ENCODE data around the gene CNPY2.
"Not testable (repeated sequence)": the region's sequence is repeated elsewhere in the genome, so short reads cannot be mapped to it uniquely, and the experiment has no call there.

Gene CNPY2

DNA sequence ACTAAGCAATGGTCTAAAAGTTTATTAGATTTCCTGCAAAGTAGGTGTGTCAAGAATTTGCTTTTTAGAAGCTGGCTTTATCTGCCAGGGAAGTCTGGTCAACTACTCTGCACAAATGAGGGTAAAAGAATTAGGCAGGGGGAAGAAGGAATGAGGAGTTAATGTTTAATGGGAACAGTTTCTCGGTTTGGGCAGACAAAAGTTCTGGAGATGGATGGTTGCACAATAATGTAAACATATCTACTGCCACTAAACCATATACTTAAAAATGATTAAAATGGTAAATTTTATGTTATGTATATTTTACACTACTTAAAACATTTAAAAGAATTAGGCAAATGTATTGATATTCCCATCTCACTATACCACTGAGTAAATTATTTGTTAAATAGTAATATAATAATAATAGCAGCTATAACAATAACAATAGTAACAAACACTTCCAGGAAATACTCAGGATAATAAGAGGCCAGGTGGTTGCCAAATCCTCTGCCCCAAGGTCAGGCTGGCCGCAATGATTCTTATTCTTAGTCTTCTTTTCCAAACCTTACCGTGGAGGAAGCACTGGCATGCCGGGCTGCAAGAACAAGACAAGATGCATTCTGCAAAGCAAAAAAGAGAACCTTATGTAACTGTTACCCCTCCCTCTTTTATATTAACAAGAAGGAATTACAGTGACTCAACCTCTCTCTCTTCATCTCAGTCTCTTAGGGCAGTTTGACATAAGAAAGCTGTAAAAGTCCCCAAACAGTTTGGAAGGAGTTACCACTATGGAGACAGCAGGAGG, 29.6 kb downstream of the CNPY2 start:
- H3K4me2 ChIP-seq (ENCODE audit: low read depth, low read length, poor library complexity, severe bottlenecking) = no peak overlapping the region
- no peak overlapping the region for H3K4me3 ChIP-seq (ENCODE audit: low read length, poor library complexity, severe bottlenecking)
- no peaks in the 10 kb centered on the region for H3K27me3 ChIP-seq (ENCODE audit: insufficient read depth, low read length, poor library complexity, severe bottlenecking)
- H3K36me3 ChIP-seq (ENCODE audit: insufficient read depth, low read length) = peaks cover 55% of the 10 kb centered on the region; the same call in 1 of the 2 replicates
- peaks cover 28% of the 10 kb centered on the region for H3K79me2 ChIP-seq (ENCODE audit: insufficient read depth, low read length)
- no peaks in the 10 kb centered on the region for H3F3A ChIP-seq (ENCODE audit: low read depth)
- TF ChIP-seq EZH2phosphoT487 (IDR thresholded peaks at IDR 0.05; ENCODE audit: borderline replicate concordance) (no peak), CTCF (conservative IDR thresholded peaks at IDR 0.05; ENCODE audit: low read length) (no peak)
- no peaks in the 10 kb centered on the region for H3K9me3 ChIP-seq (ENCODE audit: insufficient read depth, low read depth, low read length)
- H3K9ac ChIP-seq (ENCODE audit: low read depth, low read length, poor library complexity, severe bottlenecking) = no peak overlapping the region
- H4K20me1 ChIP-seq (ENCODE audit: insufficient read depth, low read length, poor library complexity, severe bottlenecking) = peaks cover 9% of the 10 kb centered on the region
- H3K9me2 ChIP-seq (replicated peaks; ENCODE audit: low read depth, low read length) = no peaks in the 10 kb centered on the region
- no peak overlapping the region for H2AFZ ChIP-seq (ENCODE audit: low read length)
- H3K4me1 ChIP-seq (ENCODE audit: insufficient read depth, low read length, poor library complexity, severe bottlenecking) = peaks cover 7% of the 10 kb centered on the region

DNA sequence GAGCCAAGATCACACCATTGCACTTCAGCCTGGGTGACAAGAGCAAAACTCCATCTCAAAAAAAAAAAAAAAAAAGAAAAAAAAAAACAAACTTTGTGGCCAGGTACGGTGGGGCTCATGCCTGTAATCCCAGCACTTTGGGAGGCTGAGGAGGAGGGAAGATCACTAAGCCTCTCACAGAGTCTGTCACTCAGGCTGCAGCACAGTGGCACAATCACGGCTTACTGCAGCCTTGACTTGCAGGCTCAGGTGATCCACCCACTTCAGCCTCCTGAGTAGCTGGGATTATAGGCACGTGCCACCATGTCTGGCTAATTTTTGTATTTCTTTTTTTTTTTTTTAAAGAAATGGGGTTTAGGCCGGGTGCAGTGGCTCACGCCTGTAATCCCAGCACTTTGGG, 31.5 kb downstream of the CNPY2 start:
- H3K27me3 ChIP-seq (ENCODE audit: insufficient read depth, low read length, poor library complexity, severe bottlenecking); H3K4me2 ChIP-seq (ENCODE audit: low read depth, low read length, poor library complexity, severe bottlenecking); H3K9me2 ChIP-seq (replicated peaks; ENCODE audit: low read depth, low read length); H3K9ac ChIP-seq (ENCODE audit: low read depth, low read length, poor library complexity, severe bottlenecking); H4K20me1 ChIP-seq (ENCODE audit: insufficient read depth, low read length, poor library complexity, severe bottlenecking); H2AFZ ChIP-seq (ENCODE audit: low read length); H3F3A ChIP-seq (ENCODE audit: low read depth); H3K4me3 ChIP-seq (ENCODE audit: low read length, poor library complexity, severe bottlenecking); H3K4me1 ChIP-seq (ENCODE audit: insufficient read depth, low read length, poor library complexity, severe bottlenecking); H3K9me3 ChIP-seq (ENCODE audit: insufficient read depth, low read depth, low read length): not testable (repeated sequence)
- H3K36me3 ChIP-seq (ENCODE audit: insufficient read depth, low read length) = peaks cover 58% of the 10 kb centered on the region; the same call in 1 of the 2 replicates
- H3K79me2 ChIP-seq (ENCODE audit: insufficient read depth, low read length) = peaks cover 17% of the 10 kb centered on the region

- H3K27me3 ChIP-seq (ENCODE audit: insufficient read depth, low read length, poor library complexity, severe bottlenecking) = no peaks in the 10 kb centered on the region
- H3K79me2 ChIP-seq (ENCODE audit: insufficient read depth, low read length) = peaks cover 1% of the 10 kb centered on the region
- H4K20me1 ChIP-seq (ENCODE audit: insufficient read depth, low read length, poor library complexity, severe bottlenecking) = no peaks in the 10 kb centered on the region
- H3K4me1 ChIP-seq (ENCODE audit: insufficient read depth, low read length, poor library complexity, severe bottlenecking) = no peaks in the 10 kb centered on the region
- peaks cover 73% of the 10 kb centered on the region; the same call in 1 of the 2 replicates for H3K36me3 ChIP-seq (ENCODE audit: insufficient read depth, low read length)
- H3K9me2 ChIP-seq (replicated peaks; ENCODE audit: low read depth, low read length) = no peaks in the 10 kb centered on the region
- H3K4me2 ChIP-seq (ENCODE audit: low read depth, low read length, poor library complexity, severe bottlenecking) = no peak overlapping the region
- H3F3A ChIP-seq (ENCODE audit: low read depth) = no peaks in the 10 kb centered on the region
- no peak overlapping the region for H2AFZ ChIP-seq (ENCODE audit: low read length)
- no peaks in the 10 kb centered on the region for H3K9me3 ChIP-seq (ENCODE audit: insufficient read depth, low read depth, low read length)
- no peak overlapping the region for H3K4me3 ChIP-seq (ENCODE audit: low read length, poor library complexity, severe bottlenecking)
- H3K9ac ChIP-seq (ENCODE audit: low read depth, low read length, poor library complexity, severe bottlenecking) = no peak overlapping the region
- no peak for TF ChIP-seq CTCF (conservative IDR thresholded peaks at IDR 0.05; ENCODE audit: low read length)
- TF ChIP-seq EZH2phosphoT487 (IDR thresholded peaks at IDR 0.05; ENCODE audit: borderline replicate concordance) = no peak
Observed at GRCh38 chr12:56282579-56282978, 33.2 kb downstream of the CNPY2 start.

DNA sequence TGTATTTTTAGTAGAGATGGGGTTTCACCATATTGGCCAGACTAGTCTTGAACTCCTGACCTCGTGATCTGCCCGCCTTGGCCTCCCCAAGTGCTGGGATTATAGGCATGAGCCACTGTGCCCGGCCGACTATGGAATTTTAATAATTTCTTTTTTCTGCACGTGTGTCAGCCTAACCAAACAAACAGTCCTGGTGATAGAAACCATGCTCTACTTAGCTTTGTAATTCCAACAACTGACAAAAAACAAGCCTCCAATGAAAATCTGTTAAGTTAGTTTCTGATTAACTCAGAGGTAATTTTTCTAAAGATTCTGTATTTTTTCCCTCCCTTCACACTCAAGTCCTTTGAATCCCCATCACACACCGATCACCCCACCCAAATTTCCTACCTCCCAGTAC, 33.8 kb downstream of the CNPY2 start:
- no peaks in the 10 kb centered on the region for H4K20me1 ChIP-seq (ENCODE audit: insufficient read depth, low read length, poor library complexity, severe bottlenecking)
- no peak for TF ChIP-seq CTCF (conservative IDR thresholded peaks at IDR 0.05; ENCODE audit: low read length)
- no peak overlapping the region for H3K4me2 ChIP-seq (ENCODE audit: low read depth, low read length, poor library complexity, severe bottlenecking)
- H3K9me3 ChIP-seq (ENCODE audit: insufficient read depth, low read depth, low read length) = no peaks in the 10 kb centered on the region
- no peak overlapping the region for H3K4me3 ChIP-seq (ENCODE audit: low read length, poor library complexity, severe bottlenecking)
- no peaks in the 10 kb centered on the region for H3K4me1 ChIP-seq (ENCODE audit: insufficient read depth, low read length, poor library complexity, severe bottlenecking)
- no peaks in the 10 kb centered on the region for H3K79me2 ChIP-seq (ENCODE audit: insufficient read depth, low read length)
- peaks cover 76% of the 10 kb centered on the region; the same call in 1 of the 2 replicates for H3K36me3 ChIP-seq (ENCODE audit: insufficient read depth, low read length)
- no peaks in the 10 kb centered on the region for H3K27me3 ChIP-seq (ENCODE audit: insufficient read depth, low read length, poor library complexity, severe bottlenecking)
- no peak overlapping the region for H3K9ac ChIP-seq (ENCODE audit: low read depth, low read length, poor library complexity, severe bottlenecking)
- H2AFZ ChIP-seq (ENCODE audit: low read length) = no peak overlapping the region
- H3F3A ChIP-seq (ENCODE audit: low read depth) = no peaks in the 10 kb centered on the region
- H3K9me2 ChIP-seq (replicated peaks; ENCODE audit: low read depth, low read length) = no peaks in the 10 kb centered on the region
